GM18951 (cell line): ENCODE data around the gene GBP1.
A peak's percentile ranks its signal among the peaks of the same experiment; 100 is the strongest.
"Not testable (repeated sequence)": the region's sequence is repeated elsewhere in the genome, so short reads cannot be mapped to it uniquely, and the experiment has no call there.

ENCODE experiments used
- POLR2A ChIP-seq: IDR thresholded peaks from 4 replicates; pipeline ENCODE4 v1.6.1; 2011; ENCODE audit warnings: mild to moderate bottlenecking; ENCODE audit not compliant: insufficient read length, insufficient read depth; ENCODE audit errors: extremely low read depth
- in situ Hi-C: fragments of 300-500 bp; cut with MboI; formaldehyde crosslinking; loops from one replicate; pipeline ENCODE4 v1.12.0; 2022; ENCODE audit warnings: low sequenced_read_pairs, mixed read lengths, inconsistent platforms; ENCODE audit not compliant: unreplicated experiment

The GBP1 gene, protein sequence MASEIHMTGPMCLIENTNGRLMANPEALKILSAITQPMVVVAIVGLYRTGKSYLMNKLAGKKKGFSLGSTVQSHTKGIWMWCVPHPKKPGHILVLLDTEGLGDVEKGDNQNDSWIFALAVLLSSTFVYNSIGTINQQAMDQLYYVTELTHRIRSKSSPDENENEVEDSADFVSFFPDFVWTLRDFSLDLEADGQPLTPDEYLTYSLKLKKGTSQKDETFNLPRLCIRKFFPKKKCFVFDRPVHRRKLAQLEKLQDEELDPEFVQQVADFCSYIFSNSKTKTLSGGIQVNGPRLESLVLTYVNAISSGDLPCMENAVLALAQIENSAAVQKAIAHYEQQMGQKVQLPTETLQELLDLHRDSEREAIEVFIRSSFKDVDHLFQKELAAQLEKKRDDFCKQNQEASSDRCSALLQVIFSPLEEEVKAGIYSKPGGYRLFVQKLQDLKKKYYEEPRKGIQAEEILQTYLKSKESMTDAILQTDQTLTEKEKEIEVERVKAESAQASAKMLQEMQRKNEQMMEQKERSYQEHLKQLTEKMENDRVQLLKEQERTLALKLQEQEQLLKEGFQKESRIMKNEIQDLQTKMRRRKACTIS

DNA sequence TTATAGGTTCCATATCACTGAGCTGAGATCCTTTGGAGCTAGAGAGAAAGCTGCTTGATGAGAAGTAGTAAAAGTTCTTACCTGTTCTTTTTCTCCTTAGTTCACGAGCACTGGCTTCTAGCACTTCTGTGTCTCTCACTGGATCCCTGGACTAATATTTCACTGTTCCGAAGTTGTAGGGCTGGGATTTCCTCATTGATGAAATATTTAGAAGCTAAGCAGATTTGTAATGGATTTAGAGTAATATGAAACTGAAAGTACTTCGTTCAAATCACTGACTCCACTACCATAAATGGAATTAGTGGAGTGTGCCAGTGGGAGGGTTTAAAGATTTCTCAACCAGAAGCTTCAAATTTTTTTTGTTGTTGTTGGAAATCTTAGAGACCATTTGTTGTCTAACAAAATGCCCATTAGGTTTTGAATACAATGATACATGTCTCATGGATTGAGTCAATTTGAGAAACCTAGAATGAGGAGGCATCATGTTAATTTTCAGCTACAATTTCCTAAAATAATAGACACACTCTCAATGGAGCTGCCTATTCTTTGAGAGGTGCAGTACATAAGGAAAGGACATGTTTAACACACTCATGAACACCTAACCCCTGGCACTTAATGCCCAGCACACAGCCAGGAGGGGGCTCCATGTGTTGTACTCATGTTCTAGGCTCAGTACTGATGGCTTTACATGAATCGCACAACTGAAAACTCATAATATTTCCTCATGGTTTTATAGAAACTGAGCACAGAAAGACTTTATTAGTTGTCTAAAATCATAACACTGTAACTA lies at the start of gene GBP1:
Gene GBP1 (minus strand): TSS at position 130 of the 790 bp plus-strand sequence. CDS start 1,974 bp downstream, outside the sequence.
- TF ChIP-seq POLR2A = peak; percentile 10
- in situ Hi-C loops = no loop called here

DNA sequence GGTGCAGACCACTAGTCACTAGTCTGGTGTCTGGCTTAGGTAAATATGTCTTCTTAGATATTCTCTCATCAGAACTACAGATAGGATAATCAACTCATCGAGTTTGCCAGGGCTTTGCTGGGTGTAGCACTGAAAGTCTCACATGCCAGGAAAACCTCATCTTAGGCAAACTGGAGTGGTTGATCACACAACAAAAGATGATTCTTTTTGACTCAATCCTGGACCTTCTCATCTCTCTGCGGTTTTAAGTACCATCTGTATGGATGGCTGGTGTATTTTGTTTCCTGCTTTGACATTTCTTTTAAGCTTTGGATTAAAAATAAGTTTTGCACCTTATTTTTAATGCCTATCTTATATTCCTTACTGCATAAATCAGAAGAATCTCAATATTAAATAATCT lies 49.7 kb upstream of the GBP1 start:
- in situ Hi-C loops = no loop called here
- no peak for TF ChIP-seq POLR2A

DNA sequence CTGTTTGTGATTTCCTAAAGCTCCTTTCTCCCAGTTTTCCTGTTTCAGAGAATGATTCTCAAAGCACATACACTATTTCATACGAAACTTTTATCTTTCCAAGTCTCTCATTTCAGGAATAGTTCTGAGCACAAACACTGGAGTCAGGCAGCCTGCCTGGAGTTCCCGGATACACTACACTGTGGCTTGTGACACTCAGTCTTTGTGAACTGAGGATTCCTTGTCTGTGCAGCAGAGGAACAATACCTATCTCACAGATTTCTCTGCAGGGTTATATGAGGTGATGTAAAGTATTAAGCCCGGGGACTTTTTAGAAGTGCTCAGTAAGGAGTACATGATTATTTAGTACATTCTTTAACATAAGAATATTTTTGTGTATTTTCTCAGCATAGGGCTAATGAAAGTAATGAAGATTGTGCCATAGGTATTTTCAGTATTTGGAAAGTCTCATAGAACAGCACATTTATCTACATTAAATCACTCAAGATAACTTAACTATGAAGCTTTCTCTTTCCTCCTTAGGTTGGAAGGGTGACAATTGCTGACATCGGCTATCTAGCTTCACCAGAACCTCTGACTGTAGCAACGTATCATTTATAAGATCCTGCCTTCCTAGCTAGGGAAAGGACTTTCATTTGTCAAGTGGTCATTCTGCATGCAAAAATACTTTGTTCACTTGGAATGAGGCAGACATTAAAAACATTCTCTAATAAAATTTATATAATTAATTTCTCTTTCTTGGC lies 48.0 kb upstream of the GBP1 start:
- in situ Hi-C loops = no loop called here
- TF ChIP-seq POLR2A = no peak

DNA sequence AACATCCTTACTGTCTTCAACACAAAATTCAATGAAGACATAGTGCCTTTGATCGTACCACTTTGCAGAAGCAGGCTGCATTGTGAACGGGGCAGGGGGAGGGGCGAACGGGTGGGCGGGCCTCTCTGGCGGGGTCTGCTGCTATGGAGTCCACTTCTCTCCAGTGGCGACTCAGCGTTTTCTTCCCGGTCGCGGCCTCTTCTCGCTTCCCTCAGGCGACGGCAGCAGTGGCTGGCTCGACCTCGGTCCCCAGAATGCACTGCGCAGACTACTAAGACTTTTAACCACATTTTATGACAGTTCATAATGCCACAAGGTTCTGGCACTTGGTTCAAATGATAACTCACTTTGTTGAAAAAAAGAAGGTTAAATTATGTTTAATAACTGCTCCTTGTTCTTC lies 39.7 kb upstream of the GBP1 start:
- in situ Hi-C loops = no loop called here
- no peak for TF ChIP-seq POLR2A

DNA sequence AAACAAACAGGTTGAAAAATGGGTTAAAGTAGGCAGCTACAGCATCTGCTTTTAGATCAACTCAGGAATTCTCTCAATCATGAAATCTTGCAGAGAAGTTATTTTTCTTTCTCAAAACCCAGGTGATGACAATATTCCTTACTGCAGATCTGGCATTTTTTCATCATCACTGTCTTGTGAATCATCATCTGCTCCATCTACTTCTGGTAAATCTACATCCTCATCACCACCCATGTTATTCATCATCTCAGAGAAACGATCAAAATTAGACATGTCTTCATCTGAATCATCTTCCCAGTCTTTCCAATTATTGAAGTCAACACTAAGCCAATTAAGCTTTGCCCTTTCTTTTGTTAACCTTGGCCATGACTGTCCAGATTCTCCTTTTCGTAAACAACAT lies 39.1 kb upstream of the GBP1 start:
- TF ChIP-seq POLR2A = no peak
- in situ Hi-C loops = no loop called here

DNA sequence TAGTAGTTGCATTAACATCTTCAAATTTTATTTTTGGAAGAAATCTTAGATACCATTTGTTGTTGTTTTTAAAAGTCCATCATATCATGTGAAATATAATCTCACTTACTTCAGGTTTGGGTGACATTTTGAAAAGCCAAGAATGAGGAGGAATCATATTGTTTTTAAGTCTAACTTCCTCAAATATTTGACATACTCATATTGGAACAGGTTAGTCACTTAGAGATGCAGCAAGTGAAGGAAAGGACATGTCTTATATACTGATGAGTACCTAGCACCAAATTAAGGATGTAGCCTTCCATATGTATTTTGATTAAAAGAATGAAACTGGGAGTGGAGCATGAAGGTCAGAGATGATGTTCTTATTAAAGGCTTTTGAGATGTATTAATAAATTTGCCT lies 37.0 kb upstream of the GBP1 start:
- in situ Hi-C loops = no loop called here
- no peak for TF ChIP-seq POLR2A

DNA sequence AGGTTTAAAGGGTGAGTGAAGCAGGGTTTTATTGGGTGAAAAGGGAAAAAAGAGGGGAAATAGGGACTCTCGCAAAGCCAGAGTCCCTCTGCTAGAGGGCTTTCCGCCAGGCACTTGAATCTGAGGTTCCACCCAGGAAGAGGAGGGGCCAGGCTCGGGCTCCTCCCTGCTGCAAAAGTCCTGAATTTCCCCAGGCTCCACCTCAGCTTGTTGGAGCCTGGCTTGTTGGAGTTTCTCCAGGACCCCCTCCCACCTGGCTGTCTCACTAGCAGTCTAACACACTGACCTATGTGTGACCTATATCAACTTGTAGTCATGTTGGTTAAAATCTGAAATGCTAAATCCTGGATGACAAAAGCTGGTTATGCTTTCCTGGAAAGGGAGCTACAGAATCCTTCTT lies 35.4 kb upstream of the GBP1 start:
- TF ChIP-seq POLR2A = no peak
- in situ Hi-C loops = no loop called here

DNA sequence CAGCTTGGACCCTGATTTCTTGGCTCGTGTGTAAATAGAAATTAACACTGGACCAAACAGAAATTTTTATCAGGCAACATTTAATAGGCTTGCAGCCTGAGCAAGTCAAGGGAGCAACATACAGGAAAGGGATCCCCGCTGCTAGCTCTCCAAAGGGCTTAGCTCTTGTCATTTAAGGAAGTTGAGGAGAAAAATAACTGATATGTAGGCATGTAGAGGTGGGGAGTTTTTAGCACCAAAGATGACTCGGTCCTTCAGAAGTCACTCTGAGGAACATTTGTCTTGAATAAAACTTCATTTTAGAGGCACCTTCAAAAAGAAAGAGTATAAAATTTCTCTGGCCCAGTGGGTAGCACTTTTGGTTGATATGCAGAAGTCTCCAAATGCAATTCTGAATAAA lies 33.8 kb upstream of the GBP1 start:
- TF ChIP-seq POLR2A = no peak
- in situ Hi-C loops = loop anchor here (10.0 kb wide), 1 partner anchor 256 kb away; no protein-coding TSS in a partner anchor

DNA sequence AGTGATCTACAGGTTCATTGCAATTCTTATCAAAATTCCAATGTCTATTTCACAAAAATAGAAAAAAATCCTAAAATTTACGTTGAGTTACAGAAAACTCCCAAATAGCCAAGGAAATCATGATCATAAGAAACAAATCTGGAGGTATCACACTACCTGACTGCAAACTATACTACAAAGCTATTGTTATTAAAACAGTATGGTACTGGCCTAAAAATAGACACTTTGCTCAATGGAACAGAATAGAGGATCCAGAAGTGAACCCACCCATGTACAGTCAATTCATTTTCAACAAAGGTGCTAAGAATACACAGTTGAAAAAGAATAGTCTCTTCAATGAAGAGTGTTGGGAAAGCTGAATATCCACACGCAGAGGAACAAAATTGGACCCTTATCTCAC lies 30.7 kb upstream of the GBP1 start:
- in situ Hi-C loops = loop anchor here (10.0 kb wide), 1 partner anchor 259 kb away; no protein-coding TSS in a partner anchor
- TF ChIP-seq POLR2A = no peak

DNA sequence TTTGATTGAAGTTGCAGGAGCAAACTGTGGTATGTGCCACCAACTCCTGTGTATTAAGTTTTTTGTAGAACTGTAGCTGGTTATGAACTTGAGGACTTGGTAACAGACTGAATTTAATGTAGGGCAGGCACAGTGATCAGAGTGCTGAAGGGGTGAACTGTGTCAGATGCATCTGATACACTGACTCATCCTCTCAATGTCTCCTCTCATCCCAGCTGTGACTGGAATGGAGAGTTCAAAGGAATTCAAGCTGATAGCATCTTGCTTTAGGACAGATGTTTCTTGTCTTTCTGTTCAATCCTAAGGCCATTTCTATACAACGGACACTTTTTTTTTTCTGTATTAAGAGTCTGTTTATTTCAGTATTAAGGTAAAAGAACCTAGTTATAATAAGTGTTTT lies 25.0 kb upstream of the GBP1 start:
- no peak for TF ChIP-seq POLR2A
- in situ Hi-C loops = loop anchor here (10.0 kb wide), 1 partner anchor 265 kb away; no protein-coding TSS in a partner anchor

DNA sequence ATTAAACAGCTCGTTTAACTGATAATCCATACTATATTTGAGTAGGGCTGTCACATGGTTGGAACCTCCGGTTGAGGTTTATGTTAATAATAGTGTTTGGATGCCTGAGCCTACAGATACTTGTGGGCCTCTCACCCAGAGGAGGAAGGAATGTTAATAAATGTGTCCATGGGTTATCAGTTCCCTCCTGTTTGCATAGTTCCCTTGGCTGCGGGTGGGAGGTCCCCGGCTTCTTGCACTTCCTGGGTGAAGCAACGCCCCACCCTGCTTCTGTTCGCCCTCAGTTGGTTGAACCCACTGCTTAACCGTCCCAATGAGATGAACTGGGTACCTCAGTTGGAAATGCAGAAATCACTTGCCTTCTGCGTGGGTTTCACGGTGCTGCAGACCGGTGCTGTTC lies 23.6 kb upstream of the GBP1 start:
- no peak for TF ChIP-seq POLR2A
- in situ Hi-C loops = no loop called here

DNA sequence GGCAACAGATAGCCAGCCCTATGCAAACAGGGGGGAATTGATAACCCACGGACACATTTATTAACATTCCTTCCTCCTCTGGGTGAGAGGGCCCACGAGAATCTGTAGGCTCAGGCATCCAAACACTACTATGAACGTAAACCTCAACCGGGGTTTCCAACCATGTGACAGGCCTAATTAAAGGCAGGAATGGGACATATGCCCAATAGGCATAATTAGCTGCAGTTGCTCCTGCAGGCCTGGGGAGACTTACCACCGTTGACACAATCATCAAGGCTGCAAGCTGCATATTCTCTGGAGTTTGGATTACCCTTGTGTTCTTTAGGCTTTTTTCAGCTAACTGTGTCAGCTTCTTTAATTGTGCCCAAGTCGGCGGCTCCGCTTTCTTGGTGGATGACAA lies 22.2 kb upstream of the GBP1 start:
- no peak for TF ChIP-seq POLR2A
- in situ Hi-C loops = no loop called here

DNA sequence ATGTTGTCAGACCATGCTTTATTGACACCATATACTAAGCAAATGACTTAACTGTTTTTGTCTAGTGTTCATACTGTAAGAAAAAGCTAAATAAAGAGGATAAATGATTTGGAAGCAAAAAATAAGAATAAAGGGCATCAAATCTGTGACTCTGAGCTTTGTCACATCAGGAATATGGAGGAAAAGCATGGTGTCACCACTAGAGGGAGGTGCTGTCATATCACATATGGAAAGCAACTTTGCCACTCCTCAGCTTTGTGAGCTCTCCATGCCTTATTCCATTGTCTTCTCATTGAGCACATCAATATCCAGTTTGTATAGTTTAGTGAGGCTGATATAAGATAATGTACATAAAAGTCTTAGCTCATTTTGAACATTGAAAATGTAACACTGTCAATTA lies 20.8 kb upstream of the GBP1 start:
- in situ Hi-C loops = no loop called here
- TF ChIP-seq POLR2A = no peak

DNA sequence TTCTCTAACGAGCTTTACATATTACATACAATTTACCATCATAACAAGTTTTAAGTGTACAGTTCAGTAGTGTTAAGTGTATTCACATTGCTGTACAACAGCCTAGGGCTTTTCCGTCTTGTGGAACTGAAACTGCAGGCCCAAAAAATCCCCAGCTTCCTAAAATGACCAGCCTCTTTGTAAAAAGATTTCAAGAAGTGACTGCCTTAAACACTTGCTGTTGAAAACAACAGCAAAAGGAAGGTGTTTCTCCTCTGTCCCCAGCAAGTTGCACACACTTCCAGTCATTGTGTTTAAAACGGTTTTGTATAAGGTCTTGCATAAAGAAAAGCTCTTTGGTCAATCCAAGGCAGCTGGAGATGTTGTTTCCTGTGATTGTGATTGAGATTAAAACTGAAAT lies 16.0 kb upstream of the GBP1 start:
- in situ Hi-C loops = no loop called here
- TF ChIP-seq POLR2A = no peak

DNA sequence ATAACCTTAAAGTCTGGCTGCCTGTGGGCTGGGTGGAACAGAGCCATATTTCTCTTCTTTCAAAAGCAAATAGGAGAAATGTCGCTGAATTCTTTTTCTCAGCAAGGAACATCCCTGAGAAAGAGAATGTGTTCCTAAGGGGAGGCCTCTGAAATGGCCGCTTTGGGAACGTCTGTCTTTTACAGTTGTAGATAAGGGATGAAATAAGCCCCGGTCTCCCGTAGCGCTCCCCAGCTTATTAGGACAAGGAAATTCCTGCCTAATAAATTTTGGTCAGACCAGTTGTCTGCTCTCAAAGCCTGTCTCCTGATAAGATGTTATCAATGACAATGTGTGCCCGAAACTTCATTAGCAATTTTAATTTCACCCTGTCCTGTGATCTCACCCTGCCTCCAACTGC lies 15.1 kb upstream of the GBP1 start:
- in situ Hi-C loops = not testable (repeated sequence)

DNA sequence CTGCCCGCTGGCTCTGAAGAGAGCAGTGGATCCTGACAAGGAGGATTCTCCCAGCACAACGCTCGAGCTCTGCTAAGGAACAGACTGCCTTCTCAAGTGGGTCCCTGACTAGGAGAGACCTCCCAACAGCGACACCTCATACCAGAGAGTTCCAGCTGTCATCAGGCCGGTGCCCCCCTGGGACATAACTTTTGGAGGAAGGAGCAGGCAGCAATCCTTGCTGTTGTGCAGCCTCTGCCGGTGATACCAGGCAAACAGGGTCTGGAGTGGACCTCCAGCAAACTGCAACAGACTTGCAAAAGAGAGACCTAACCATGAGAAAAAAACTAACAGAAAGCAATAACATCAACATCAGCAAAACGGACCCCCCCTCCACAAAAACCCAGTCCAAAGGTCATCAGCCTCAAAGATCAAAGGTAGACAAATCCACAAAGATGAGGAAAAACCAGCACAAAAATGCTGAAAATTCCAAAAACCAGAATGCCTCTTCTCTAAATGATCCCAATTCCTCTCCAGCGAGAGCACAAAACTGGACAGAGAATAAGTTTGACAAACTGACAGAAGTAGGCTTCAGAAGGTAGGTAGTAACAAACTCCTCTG lies 7.6 kb upstream of the GBP1 start:
- in situ Hi-C loops = not testable (repeated sequence)
